Keratinocyte (primary cell): ENCODE data around the gene KSR1. TPM values are rescaled to one million over a fixed set of nuclear protein-coding genes. Genes with fewer than 3 reads are reported as not detected.

Source experiments
- DNase-seq: peaks from one replicate; pipeline ENCODE4 v3.0.0-alpha.2; 2011; ENCODE audit warnings: low read depth, missing footprints, low spot score
- FAIRE-seq: peaks from 2 replicates; lab custom pipeline; 2011; peaks lifted over from hg19 to GRCh38; lab: Jason Lieb, UNC
- H2AFZ ChIP-seq: 2 replicates; pipeline ENCODE4 v1.6.0; 2012; ENCODE audit warnings: low read length, control low read depth, inconsistent platforms; ENCODE audit not compliant: control insufficient read depth
- H3K27ac ChIP-seq: 2 replicates; pipeline ENCODE4 v1.5.1; 2011; ENCODE audit warnings: low read length; ENCODE audit not compliant: control insufficient read depth, insufficient read depth
- H3K27me3 ChIP-seq: 3 replicates; pipeline ENCODE4 v1.6.0; 2011; ENCODE audit warnings: low read length; ENCODE audit not compliant: control insufficient read depth, insufficient read depth; ENCODE audit errors: extremely low read depth
- H3K36me3 ChIP-seq, 2 experiments: 2 replicates in 1 of 2; 3 replicates in 1 of 2; pipeline ENCODE4 v1.5.1; 2011; ENCODE audit warnings: low read length in 2 of 2, mild to moderate bottlenecking in 1 of 2; ENCODE audit not compliant: control insufficient read depth in 2 of 2, insufficient read depth in 2 of 2; ENCODE audit errors: extremely low read depth in 1 of 2
- H3K4me1 ChIP-seq: 3 replicates; pipeline ENCODE4 v1.5.1; 2011; ENCODE audit warnings: low read length; ENCODE audit not compliant: control insufficient read depth, insufficient read depth; ENCODE audit errors: extremely low read depth
- H3K4me2 ChIP-seq: 3 replicates; pipeline ENCODE4 v1.6.0; 2011; ENCODE audit warnings: low read depth, low read length; ENCODE audit not compliant: control insufficient read depth, insufficient read depth; ENCODE audit errors: extremely low read depth
- H3K4me3 ChIP-seq, 3 experiments: fragments of 200-600 bp in 1 of 3; sonication (generic) in 1 of 3; 2 replicates in 2 of 3; 3 replicates in 1 of 3; pipeline ENCODE4 v1.5.1; 2011 to 2016; ENCODE audit warnings: low read length in 3 of 3, mild to moderate bottlenecking in 3 of 3, control low read depth in 2 of 3, inconsistent platforms in 1 of 3, low read depth in 1 of 3, mixed read lengths in 1 of 3, mixed run types in 1 of 3, moderate library complexity in 1 of 3; ENCODE audit not compliant: control insufficient read depth in 2 of 3, insufficient read depth in 2 of 3; ENCODE audit errors: extremely low read depth in 1 of 3
- H3K79me2 ChIP-seq: 2 replicates; pipeline ENCODE4 v1.6.0; 2012; ENCODE audit warnings: low read length; ENCODE audit not compliant: control insufficient read depth, insufficient read depth
- H3K9ac ChIP-seq: 3 replicates; pipeline ENCODE4 v1.6.0; 2011; ENCODE audit warnings: low read length; ENCODE audit not compliant: control insufficient read depth, insufficient read depth; ENCODE audit errors: extremely low read depth
- H3K9me1 ChIP-seq: 3 replicates; pipeline ENCODE4 v1.6.0; 2011; ENCODE audit warnings: low read length; ENCODE audit not compliant: control insufficient read depth, insufficient read depth; ENCODE audit errors: extremely low read depth
- H3K9me3 ChIP-seq: 2 replicates; pipeline ENCODE4 v1.5.1; 2012; ENCODE audit warnings: low read depth, low read length; ENCODE audit not compliant: control insufficient read depth
- H4K20me1 ChIP-seq: 3 replicates; pipeline ENCODE4 v1.6.0; 2011; ENCODE audit warnings: low read length; ENCODE audit not compliant: control insufficient read depth, insufficient read depth; ENCODE audit errors: extremely low read depth
- CTCF ChIP-seq, 3 experiments: IDR thresholded peaks in 1 of 3; conservative IDR thresholded peaks in 1 of 3; optimal IDR thresholded peaks in 1 of 3; 2 replicates in 2 of 3; 3 replicates in 1 of 3; pipeline versions ENCODE3 to v1.5.1; 2011; ENCODE audit warnings: low read length in 3 of 3, mild to moderate bottlenecking in 3 of 3, moderate library complexity in 2 of 3, control low read depth in 1 of 3, inconsistent platforms in 1 of 3; ENCODE audit not compliant: insufficient read depth in 2 of 3; ENCODE audit errors: extremely low read depth in 1 of 3
- EZH2 ChIP-seq: IDR thresholded peaks from one replicate; pipeline ENCODE4 v1.6.1; 2012; ENCODE audit warnings: inconsistent platforms, mild to moderate bottlenecking, low read length, moderate library complexity
- dilution Hi-C: fragments of 300-500 bp; cut with MboI; formaldehyde crosslinking; loops from one replicate; pipeline ENCODE4 v1.7.0; 2020; ENCODE audit warnings: low sequenced_read_pairs; ENCODE audit not compliant: extremely low pct_ligation_motif_present
- polyA plus RNA-seq, 5 experiments: library from polyadenylated mRNA; depleted of rRNA in 3 of 5; stranded (reverse) in 3 of 5; stranded (forward) in 1 of 5; unstranded in 1 of 5; fragments of >200 nt; gene quantifications; 1 replicate in 1 of 5; 2 replicates in 3 of 5; 3 replicates in 1 of 5; pipeline versions ENCODE4 v1.2.1 to v1.2.3, GENCODE V29; 2011 to 2012; ENCODE audit warnings: missing spikeins in 2 of 5, low read depth in 1 of 5, low replicate concordance in 1 of 5

The KSR1 gene
- polyA plus RNA-seq, 1 donor (not counting 4 experiments of a cell fraction or from before 2014, with no cell fraction given), result 1.3 TPM

GRCh38 chr17:27618417-27618816 is 162.2 kb downstream of the KSR1 start:
- Histone ChIP-seq H3K27ac (no peak overlapping the region), H3K9me3 (no peaks in the 10 kb centered on the region), H3K27me3 (no peaks in the 10 kb centered on the region), H3K4me1 (no peaks in the 10 kb centered on the region), H3K4me3 (no peak overlapping the region), H2AFZ (no peak overlapping the region), H3K9me1 (no peaks in the 10 kb centered on the region), H3K36me3 (no peaks in the 10 kb centered on the region), H3K9ac (no peak overlapping the region), H3K79me2 (no peaks in the 10 kb centered on the region), H3K4me2 (no peak overlapping the region), H4K20me1 (peaks cover 2% of the 10 kb centered on the region)
- TF ChIP-seq CTCF (optimal IDR thresholded peaks at IDR 0.05 in 1 of 3, IDR thresholded peaks at IDR 0.05 in 1 of 3, conservative IDR thresholded peaks at IDR 0.05 in 1 of 3; ENCODE audit: extremely low read depth in 1 of 3, insufficient read depth in 2 of 3, low read length in 3 of 3) (no peak), EZH2 (no peak)
- no peak for FAIRE-seq
- no peak for DNase-seq
- dilution Hi-C loops, result no loop called here

GRCh38 chr17:27620721-27621120 is 164.5 kb downstream of the KSR1 start:
- FAIRE-seq, result no peak
- H3K4me2 ChIP-seq, result no peak overlapping the region

More at GRCh38 chr17:27620721-27621120, 164.5 kb downstream of the KSR1 start:
- Histone ChIP-seq H3K36me3 (no peaks in the 10 kb centered on the region), H2AFZ (no peak overlapping the region), H3K9me1 (no peaks in the 10 kb centered on the region), H3K4me3 (no peak overlapping the region), H4K20me1 (peaks cover 2% of the 10 kb centered on the region), H3K9ac (no peak overlapping the region), H3K27ac (no peak overlapping the region), H3K9me3 (no peaks in the 10 kb centered on the region), H3K79me2 (no peaks in the 10 kb centered on the region), H3K27me3 (no peaks in the 10 kb centered on the region), H3K4me1 (no peaks in the 10 kb centered on the region)
- no peak for DNase-seq
- dilution Hi-C loops, result no loop called here
- TF ChIP-seq CTCF (optimal IDR thresholded peaks at IDR 0.05 in 1 of 3, IDR thresholded peaks at IDR 0.05 in 1 of 3, conservative IDR thresholded peaks at IDR 0.05 in 1 of 3; ENCODE audit: extremely low read depth in 1 of 3, insufficient read depth in 2 of 3, low read length in 3 of 3) (no peak), EZH2 (no peak)
